T-helper 2 cell treated with Interferon-gamma antibody and Interleukin-4, amounts not matched to agents 5 μg/mL and 100 μg/mL, for 36 hours (primary cell): Measurements from ENCODE around the gene GMPR.

Experiments
- DNase-seq: peaks from one replicate; pipeline ENCODE4 v3.0.0; 2021; ENCODE audit warnings: low spot score
- H3K27ac Mint-ChIP-seq: one replicate; pipeline ENCODE4 v1.8.0; 2021; ENCODE audit warnings: mild to moderate bottlenecking, mixed read lengths
- H3K27me3 Mint-ChIP-seq: one replicate; pipeline ENCODE4 v1.8.0; 2021; ENCODE audit warnings: low read depth, mixed read lengths
- H3K36me3 Mint-ChIP-seq: one replicate; pipeline ENCODE4 v1.8.0; 2021; ENCODE audit warnings: low read depth, mixed read lengths
- H3K4me1 Mint-ChIP-seq: one replicate; pipeline ENCODE4 v1.8.0; 2021; ENCODE audit warnings: low read depth, mixed read lengths
- H3K4me3 Mint-ChIP-seq: one replicate; pipeline ENCODE4 v1.8.0; 2022; ENCODE audit warnings: mild to moderate bottlenecking, moderate library complexity, mixed read lengths
- H3K9me3 Mint-ChIP-seq: one replicate; pipeline ENCODE4 v1.8.0; 2021; ENCODE audit warnings: mixed read lengths

GMPR gene

DNA sequence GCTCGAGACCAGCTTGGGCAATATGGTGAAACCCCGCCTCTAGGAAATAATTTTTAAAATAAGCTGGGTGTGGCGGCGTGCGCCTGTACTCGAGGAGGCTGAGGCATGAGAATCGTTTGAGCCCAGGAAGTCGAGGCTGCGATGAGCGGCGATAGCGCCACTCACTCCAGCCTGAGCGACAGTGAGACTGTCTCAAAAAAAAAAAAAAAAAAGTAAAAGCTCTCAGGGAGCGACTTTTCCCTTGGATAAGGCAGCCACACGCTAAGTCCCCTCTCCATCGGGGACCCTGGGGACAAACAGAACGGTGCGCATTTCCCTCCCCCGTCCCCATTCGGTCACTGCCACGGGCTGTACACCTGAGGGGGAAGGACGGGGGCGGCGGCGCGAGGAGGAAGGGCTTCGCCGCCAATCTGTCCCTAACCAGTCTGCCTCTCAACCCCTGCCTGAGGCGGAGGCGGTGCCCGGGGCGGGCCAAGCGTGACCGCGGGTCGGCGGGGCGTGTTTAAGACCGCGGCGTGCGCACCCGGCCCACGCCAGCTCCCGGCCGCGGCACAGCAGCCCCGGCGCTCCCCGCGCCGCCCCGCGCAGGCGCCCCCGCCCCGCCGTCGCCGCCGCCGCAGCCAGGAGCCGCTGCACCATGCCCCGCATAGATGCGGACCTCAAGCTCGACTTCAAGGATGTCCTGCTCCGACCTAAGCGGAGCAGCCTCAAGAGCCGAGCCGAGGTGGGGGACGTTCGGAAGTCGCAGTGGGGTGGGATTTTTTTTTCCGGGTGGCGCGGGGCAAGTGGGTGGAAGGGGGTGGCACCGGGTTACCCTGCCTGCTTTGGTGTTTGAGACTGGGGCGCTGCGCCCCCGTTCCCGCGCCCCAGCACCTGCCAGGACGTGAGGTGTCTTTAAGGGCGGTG is at the start of gene GMPR:
GMPR (plus strand) TSS at position 531 of the 906 bp plus-strand sequence; CDS start at position 638, 107 bp downstream.
- H3K9me3 Mint-ChIP-seq: no peaks in the 10 kb centered on the region
- peaks cover 63% of the 10 kb centered on the region for H3K27me3 Mint-ChIP-seq
- H3K27ac Mint-ChIP-seq: peak within 1 kb of the TSS; percentile 39
- H3K4me3 Mint-ChIP-seq: peak within 1 kb of the TSS; percentile 85
- no peaks in the 10 kb centered on the region for H3K36me3 Mint-ChIP-seq
- H3K4me1 Mint-ChIP-seq: peaks cover 19% of the 10 kb centered on the region
- DNase-seq: peak; percentile 83

DNA sequence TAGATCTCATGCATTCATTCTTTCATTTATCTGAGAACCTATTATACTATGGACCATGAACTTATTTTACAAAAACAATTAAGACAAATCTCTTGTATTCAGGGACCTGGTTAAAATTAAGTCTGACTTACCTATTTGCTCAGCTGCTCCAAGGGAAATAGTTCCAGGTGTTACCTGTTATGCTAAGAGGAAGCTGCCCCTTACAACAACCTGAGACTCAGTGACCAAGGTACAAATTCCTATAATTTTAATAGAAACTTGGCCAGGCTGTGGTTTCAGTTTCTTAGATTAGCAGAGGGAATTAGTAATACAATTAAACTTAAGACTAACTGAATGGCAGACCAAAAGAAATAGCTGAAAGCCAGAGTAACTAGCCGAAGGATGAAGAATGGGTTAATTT is 48.2 kb upstream of the GMPR start:
- Mint-ChIP-seq H3K36me3 (no peaks in the 10 kb centered on the region), H3K4me1 (no peaks in the 10 kb centered on the region), H3K27ac (no peak overlapping the region), H3K27me3 (peaks cover 43% of the 10 kb centered on the region), H3K4me3 (no peak overlapping the region), H3K9me3 (no peaks in the 10 kb centered on the region)
- no peak for DNase-seq

DNA sequence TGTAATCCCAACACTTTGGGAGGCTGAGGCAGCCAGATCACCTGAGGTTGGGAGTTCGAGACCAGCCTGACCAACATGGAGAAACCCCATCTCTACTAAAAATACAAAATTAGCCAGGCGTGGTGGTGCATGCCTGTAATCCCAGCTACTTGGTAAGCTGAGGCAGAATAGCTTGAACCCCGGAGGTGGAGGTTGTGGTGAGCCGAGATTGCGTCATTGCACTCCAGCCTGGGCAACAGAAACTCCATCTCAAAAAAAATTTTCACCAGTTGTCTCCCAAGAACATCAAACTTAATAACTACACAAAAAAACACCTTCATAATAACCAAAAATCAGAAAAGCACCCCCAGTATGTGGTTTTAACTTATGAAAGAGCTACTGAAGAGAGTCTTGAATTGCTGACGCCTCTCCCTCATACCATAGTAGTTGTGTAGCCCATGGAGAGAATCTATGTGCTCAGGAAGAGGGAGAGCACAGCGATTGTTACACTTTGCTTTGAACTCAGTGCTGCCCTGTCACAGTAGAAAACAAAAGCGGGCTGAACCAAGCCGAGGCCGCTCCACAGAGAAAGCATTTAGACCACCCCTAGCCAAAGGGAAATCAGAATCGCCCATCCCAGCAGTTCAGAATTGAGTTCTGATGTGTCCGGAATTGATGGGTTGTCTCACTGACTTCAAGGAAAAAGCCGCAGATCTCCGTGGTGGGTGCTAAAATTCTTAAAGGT is 42.0 kb upstream of the GMPR start:
- no peaks in the 10 kb centered on the region for H3K36me3 Mint-ChIP-seq
- peaks cover 38% of the 10 kb centered on the region for H3K27me3 Mint-ChIP-seq
- H3K4me1 Mint-ChIP-seq: no peaks in the 10 kb centered on the region
- no peak for DNase-seq
- H3K27ac Mint-ChIP-seq: no peak overlapping the region
- no peak overlapping the region for H3K4me3 Mint-ChIP-seq
- H3K9me3 Mint-ChIP-seq: no peaks in the 10 kb centered on the region

DNA sequence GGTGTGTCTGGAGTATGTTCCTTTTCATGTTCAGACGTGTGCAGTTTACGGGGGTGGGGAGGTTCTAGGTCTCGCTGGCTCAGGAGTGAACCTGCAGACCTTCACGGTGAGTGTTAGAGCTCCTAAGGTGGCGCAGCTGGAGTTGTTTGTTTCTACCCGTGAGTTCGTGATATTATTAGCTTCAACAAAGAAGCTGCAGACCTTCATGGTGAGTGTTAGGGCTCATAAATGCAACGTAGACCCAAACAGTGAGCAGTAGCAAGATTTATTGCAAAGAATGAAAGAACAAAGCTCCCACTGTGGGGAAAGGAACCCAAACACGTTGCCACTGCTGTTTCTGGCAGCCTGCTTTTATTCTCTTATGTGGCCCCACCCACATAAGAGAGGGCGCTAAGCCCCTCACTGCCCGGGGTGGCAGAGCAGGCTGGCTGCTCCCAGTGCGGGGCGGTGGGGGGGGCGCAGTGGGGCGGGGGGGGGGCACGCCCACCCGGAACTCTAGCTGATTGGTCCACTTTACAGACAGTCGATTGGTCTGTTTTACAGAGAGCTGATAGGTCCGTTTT is 41.3 kb upstream of the GMPR start:
- DNase-seq: no peak
- no peak overlapping the region for H3K27ac Mint-ChIP-seq
- H3K4me1 Mint-ChIP-seq: no peaks in the 10 kb centered on the region
- H3K27me3 Mint-ChIP-seq: peaks cover 33% of the 10 kb centered on the region
- no peaks in the 10 kb centered on the region for H3K36me3 Mint-ChIP-seq
- H3K4me3 Mint-ChIP-seq: no peak overlapping the region
- no peaks in the 10 kb centered on the region for H3K9me3 Mint-ChIP-seq

DNA sequence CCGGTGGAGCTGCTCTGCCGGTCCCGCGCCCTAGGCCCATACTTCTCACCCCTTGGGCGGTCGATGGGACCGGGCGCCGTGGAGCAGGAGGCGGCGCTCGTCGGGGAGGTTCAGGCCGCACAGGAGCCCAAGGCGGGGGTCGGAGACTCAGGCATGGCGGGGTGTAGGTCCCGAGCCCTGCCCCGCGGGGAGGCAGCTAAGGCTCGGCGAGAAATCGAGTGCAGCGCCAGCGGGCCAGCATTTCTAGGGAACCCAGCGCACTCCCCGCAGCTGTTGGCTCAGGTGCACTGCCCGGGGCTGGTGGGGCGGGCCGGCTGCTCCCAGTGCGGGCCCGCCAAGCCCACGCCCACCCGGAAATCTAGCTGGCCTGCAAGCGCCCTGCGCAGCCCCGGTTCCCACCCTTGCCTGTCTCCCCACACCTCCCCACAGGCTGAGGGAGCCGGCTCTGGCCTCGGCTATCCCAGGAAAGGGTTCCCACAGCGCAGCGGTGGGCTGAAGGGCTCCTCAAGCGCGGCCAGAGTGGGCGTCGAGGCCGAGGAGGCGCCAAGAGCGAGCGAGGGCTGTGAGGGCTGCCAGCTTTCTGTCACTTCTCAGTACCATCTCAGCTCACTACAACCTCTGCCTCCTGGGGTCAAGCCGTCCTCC is 40.2 kb upstream of the GMPR start:
- no peak overlapping the region for H3K27ac Mint-ChIP-seq
- peaks cover 35% of the 10 kb centered on the region for H3K27me3 Mint-ChIP-seq
- H3K36me3 Mint-ChIP-seq: no peaks in the 10 kb centered on the region
- H3K4me3 Mint-ChIP-seq: no peak overlapping the region
- no peaks in the 10 kb centered on the region for H3K9me3 Mint-ChIP-seq
- H3K4me1 Mint-ChIP-seq: no peaks in the 10 kb centered on the region
- no peak for DNase-seq

DNA sequence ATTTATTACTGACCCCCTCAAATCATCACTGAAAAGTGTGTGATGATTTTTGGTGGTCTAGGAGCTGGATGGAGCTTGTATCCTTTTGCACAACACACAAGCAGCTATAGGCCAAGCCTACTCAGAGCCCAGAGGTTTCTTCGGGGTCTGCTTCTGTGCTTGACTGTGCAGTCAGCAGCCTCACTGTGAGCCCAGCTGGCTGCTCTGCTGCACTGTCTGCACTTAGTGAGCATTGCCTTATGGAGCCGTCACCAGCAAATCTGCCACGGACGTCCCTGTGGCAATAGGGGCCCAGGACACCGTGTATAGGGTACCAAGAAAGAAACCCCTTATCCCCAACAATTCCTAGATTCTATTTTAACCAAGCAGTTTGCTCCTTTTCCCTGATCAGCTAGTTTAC is 38.6 kb upstream of the GMPR start:
- H3K4me1 Mint-ChIP-seq: no peaks in the 10 kb centered on the region
- H3K4me3 Mint-ChIP-seq: no peak overlapping the region
- no peaks in the 10 kb centered on the region for H3K36me3 Mint-ChIP-seq
- no peak for DNase-seq
- peaks cover 26% of the 10 kb centered on the region for H3K27me3 Mint-ChIP-seq
- no peak overlapping the region for H3K27ac Mint-ChIP-seq
- H3K9me3 Mint-ChIP-seq: no peaks in the 10 kb centered on the region

DNA sequence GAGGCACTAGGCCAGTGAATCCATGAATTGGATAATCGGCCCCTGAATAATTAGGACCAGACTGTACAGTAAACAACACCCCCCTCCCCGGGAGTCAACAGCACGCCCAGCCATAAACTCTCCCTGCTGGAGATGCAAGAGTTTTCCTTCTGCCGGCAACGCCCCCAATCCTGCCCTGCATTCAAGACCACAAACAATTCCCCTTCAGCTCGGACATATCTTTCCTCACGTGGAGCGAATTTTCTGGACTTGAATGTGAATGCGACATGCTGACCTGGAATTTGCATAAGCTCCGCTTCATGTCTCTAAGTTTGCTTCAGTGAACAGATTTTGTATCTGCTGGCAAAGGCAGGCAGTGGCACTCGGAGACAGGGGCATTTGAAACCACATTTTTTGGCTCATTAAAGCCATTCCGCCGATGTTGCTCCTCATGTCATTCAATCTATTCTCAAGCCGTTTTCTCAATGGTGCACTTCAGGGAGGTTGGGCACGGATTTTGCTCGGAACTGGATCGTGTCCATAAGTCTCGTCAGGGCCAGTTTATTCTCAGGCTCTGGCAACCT is 38.0 kb upstream of the GMPR start:
- DNase-seq: no peak
- H3K9me3 Mint-ChIP-seq: no peaks in the 10 kb centered on the region
- no peaks in the 10 kb centered on the region for H3K36me3 Mint-ChIP-seq
- peaks cover 22% of the 10 kb centered on the region for H3K27me3 Mint-ChIP-seq
- H3K27ac Mint-ChIP-seq: no peak overlapping the region
- H3K4me1 Mint-ChIP-seq: no peaks in the 10 kb centered on the region
- H3K4me3 Mint-ChIP-seq: no peak overlapping the region

DNA sequence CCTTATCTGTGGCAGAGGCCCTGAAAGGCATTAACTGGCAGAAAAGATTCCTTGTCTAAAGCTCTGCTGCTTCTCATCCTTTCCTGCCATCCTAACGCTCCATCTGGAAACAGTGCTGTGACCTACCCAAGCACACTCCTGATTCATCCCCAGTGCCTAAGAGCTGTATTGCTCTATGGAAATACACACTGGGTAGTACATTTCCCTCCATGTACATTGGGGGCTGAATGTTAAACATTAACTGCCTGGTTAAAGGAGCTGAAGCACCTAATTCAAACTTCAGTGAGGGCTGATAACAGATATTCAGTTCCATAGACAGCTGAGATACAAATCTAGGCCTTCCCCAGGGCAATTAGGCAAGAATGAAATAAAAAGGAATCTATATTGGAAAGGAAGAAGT is 36.7 kb upstream of the GMPR start:
- Mint-ChIP-seq H3K27ac (no peak overlapping the region), H3K27me3 (peaks cover 18% of the 10 kb centered on the region), H3K36me3 (no peaks in the 10 kb centered on the region)

DNA sequence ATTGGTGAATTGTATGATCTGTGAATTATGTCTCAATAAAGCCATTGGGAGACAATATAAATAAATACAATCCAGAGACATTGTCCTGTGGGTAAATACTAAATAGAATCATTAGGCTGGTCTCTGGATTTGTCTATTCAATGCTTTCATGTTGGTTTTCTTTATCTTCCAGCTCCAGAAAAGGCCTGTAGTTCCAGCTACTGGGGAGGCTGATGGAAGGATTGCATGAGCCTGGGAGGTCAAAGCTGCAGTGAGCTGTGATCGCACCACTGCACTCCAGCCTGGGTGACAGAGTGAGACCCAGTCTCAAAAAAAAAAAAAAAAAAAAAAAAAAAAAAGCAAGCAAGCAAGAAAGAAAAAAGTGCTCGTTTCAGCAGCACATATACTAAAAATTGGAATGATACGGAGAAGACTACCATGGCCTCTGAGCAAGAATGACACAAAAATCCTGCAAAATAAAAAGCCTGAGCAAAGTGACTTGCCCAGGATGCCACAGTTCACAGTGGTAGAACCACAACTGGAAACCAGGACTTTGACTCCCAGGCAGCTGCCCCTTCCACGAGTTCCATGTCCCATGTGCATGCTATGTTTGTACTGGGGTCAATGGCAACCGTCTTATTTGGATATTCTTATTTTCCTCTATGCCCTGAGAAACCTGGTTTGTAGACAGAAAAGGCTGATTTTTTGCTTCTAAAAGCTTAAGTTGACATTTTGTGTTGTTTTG is 33.6 kb upstream of the GMPR start:
- no peak for DNase-seq
- Mint-ChIP-seq H3K9me3 (no peaks in the 10 kb centered on the region), H3K36me3 (no peaks in the 10 kb centered on the region), H3K27ac (no peak overlapping the region), H3K27me3 (peaks cover 20% of the 10 kb centered on the region), H3K4me3 (no peak overlapping the region), H3K4me1 (peaks cover 6% of the 10 kb centered on the region)

More for the DNA sequence above, 36.7 kb upstream of the GMPR start:
- Mint-ChIP-seq H3K4me3 (no peak overlapping the region), H3K4me1 (peaks cover 6% of the 10 kb centered on the region), H3K9me3 (no peaks in the 10 kb centered on the region)
- DNase-seq: no peak

DNA sequence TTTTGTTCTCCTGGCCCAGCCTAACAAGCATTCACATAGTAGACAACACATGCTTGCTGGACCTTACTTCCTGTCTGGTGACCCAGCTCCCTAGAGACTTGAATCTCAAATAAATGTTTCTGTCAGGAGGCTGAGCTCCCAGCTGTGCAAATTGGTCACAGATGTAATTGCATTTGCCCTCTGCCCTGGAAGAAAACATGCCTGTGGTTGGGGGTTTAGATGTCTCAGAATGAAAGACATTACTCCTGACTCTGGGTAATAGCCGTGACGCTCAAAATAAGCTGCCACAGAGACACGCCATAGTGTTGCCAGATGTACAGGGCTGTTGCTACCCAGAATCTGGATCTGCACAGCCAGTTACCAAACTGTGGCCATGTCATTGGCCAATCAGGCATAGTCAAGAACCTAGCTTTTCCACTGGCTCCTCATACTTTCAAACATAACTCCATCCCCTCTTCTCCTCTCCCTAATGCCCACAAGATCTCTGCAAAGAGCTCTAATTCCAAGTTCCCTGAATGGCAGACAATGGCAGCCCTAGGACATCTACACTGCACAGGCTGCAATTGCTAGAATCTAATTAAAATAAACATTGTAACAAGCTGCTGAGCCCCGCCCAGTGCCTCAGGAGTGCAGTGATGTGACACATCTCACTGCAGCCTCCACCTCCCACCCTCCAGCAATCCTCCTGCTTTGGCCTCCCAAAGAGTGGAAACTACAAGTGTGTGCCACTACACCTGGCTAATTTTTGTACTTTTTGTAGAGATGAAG is 32.8 kb upstream of the GMPR start:
- no peak overlapping the region for H3K27ac Mint-ChIP-seq

DNA sequence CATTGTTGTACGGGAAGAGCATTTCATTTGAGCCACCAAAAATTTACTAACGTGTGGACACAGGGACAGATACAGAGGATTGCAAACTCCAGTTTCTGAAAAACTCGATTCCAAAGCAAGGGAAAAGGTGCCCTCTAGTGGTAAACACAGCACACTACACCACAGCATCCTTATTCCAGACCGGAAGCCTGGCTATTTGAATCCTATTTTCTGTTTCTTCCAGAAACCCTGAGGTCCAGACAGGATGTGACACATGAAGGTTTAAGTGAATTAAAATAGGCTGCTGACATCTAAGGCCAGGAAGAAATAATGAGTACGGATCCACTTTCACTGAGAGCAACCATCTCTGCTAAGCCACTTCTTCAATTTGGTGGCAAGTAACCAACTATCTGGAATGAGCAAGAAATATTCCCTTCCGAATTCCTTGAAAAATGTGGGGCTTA is 31.8 kb upstream of the GMPR start:
- H3K27me3 Mint-ChIP-seq: peaks cover 21% of the 10 kb centered on the region
- peaks cover 6% of the 10 kb centered on the region for H3K4me1 Mint-ChIP-seq
- DNase-seq: peak; percentile 23
- no peak overlapping the region for H3K27ac Mint-ChIP-seq
- H3K36me3 Mint-ChIP-seq: no peaks in the 10 kb centered on the region
- H3K9me3 Mint-ChIP-seq: no peaks in the 10 kb centered on the region
- no peak overlapping the region for H3K4me3 Mint-ChIP-seq

More for the DNA sequence above, 32.8 kb upstream of the GMPR start:
- no peak for DNase-seq
- H3K4me3 Mint-ChIP-seq: no peak overlapping the region
- no peaks in the 10 kb centered on the region for H3K9me3 Mint-ChIP-seq
- peaks cover 6% of the 10 kb centered on the region for H3K4me1 Mint-ChIP-seq
- no peaks in the 10 kb centered on the region for H3K36me3 Mint-ChIP-seq
- peaks cover 19% of the 10 kb centered on the region for H3K27me3 Mint-ChIP-seq

DNA sequence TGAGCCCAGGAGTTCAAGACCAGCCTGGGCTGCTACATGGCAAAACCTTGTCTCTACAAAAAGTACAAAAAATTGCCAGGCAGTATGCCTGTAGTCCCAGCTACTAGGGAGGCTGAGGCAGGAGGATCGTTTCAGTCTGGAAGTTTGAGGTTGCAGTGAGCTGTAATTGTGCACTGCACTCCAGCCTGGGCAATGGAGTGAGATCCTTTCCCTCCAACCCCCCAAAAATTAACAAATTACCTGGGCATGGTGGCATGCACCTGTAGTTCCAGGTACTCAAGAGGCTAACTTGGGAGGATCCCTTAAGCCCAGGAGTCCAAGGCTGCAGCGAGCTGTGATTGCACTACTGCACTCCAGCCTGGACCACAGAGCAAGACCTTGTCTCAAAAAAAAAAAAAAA is 29.4 kb upstream of the GMPR start:
- Mint-ChIP-seq H3K27me3 (peaks cover 25% of the 10 kb centered on the region), H3K36me3 (no peaks in the 10 kb centered on the region), H3K27ac (no peak overlapping the region), H3K9me3 (no peaks in the 10 kb centered on the region), H3K4me1 (peaks cover 6% of the 10 kb centered on the region), H3K4me3 (no peak overlapping the region)
- no peak for DNase-seq
